AG04449 (cell line): ENCODE results near the gene GNAI2.

Experiments used
- CTCF ChIA-PET: fragments of 350-600 bp; formaldehyde crosslinking; extraction: SDS; loops from one replicate; lab custom pipeline; 2021; ENCODE audit warnings: antibody characterized with exemption; lab: Yijun Ruan, JAX
- POLR2A ChIA-PET: fragments of 400-600, 350-600 bp; formaldehyde crosslinking; extraction: SDS; loops from one replicate; lab custom pipeline; 2020; ENCODE audit warnings: antibody characterized with exemption, inconsistent platforms; lab: Yijun Ruan, JAX
- DNase-seq: peaks from one replicate; pipeline ENCODE4 v3.0.0-alpha.2; 2010; ENCODE audit warnings: low read depth, low spot score
- H3K4me3 ChIP-seq: 2 replicates; pipeline ENCODE4 v1.5.1; 2011; ENCODE audit warnings: low read depth, mild to moderate bottlenecking, control low read depth, low read length
- CTCF ChIP-seq: IDR thresholded peaks from one replicate; pipeline ENCODE4 v1.5.1; 2011; ENCODE audit warnings: mild to moderate bottlenecking, moderate library complexity, low read length, control low read depth, inconsistent platforms; ENCODE audit not compliant: insufficient read depth; ENCODE audit errors: missing control alignments

GNAI2 gene

GRCh38 chr3:50266836-50267235 is 30.8 kb downstream of the GNAI2 start:
- no peak for DNase-seq
- POLR2A ChIA-PET = interaction anchor here (1.9 to 2.0 kb wide), 2 partner anchors 20 to 31 kb away, joined by 10 read pairs; partner anchors contain the start of gene GNAI2
- peak overlapping the region; percentile 57 for H3K4me3 ChIP-seq
- no peak for TF ChIP-seq CTCF
- CTCF ChIA-PET = interaction anchor here (1.4 to 40.0 kb wide), 3 partner anchors 8 to 73 kb away, joined by 9 to 1609 read pairs (median 303); partner anchors contain the start of genes GNAI2 and GNAT1

GRCh38 chr3:50267280-50267913 is 31.4 kb downstream of the GNAI2 start:
- TF ChIP-seq CTCF = no peak
- ChIA-PET POLR2A (interaction anchor here (0.7 to 2.0 kb wide), 3 partner anchors 21 to 31 kb away, joined by 3 to 10 read pairs (median 10); partner anchors contain the start of genes GNAI2 and IFRD2), CTCF (interaction anchor here (22.2 to 40.0 kb wide), 2 partner anchors 29 to 74 kb away, joined by 303 to 1609 read pairs; partner anchors contain the start of genes GNAI2 and GNAT1)
- DNase-seq = no peak
- peak overlapping the region; percentile 57 for H3K4me3 ChIP-seq

GRCh38 chr3:50268276-50268675 is 32.3 kb downstream of the GNAI2 start:
- POLR2A ChIA-PET = interaction anchor here (0.7 to 1.9 kb wide), 2 partner anchors 24 to 32 kb away, joined by 3 to 10 read pairs; partner anchors contain the start of genes GNAI2 and IFRD2
- DNase-seq = no peak
- no peak overlapping the region for H3K4me3 ChIP-seq
- CTCF ChIA-PET = interaction anchor here (22.2 to 40.0 kb wide), 2 partner anchors 30 to 75 kb away, joined by 303 to 1609 read pairs; partner anchors contain the start of genes GNAI2 and GNAT1
- TF ChIP-seq CTCF = no peak

GRCh38 chr3:50268703-50269451 is 32.9 kb downstream of the GNAI2 start, which contains the start of gene SEMA3B:
SEMA3B (plus strand) TSS chr3:50269147; CDS start chr3:50269241, 94 bp downstream.
- TF ChIP-seq CTCF = no peak
- POLR2A ChIA-PET = interaction anchor here (0.6 to 0.7 kb wide), 2 partner anchors 9 to 22 kb away, joined by 3 to 4 read pairs; no protein-coding TSS in a partner anchor
- DNase-seq = no peak
- H3K4me3 ChIP-seq = peak within 1 kb of the TSS; percentile 57
- CTCF ChIA-PET = interaction anchor here (1.0 to 40.0 kb wide), 5 partner anchors 11 to 147 kb away, joined by 3 to 1609 read pairs (median 10); partner anchors contain the start of genes GNAI2, GNAT1 and LSMEM2

GRCh38 chr3:50269460-50269859 is 33.5 kb downstream of the GNAI2 start:
- DNase-seq = no peak
- CTCF ChIA-PET = interaction anchor here (1.0 to 40.0 kb wide), 5 partner anchors 10 to 147 kb away, joined by 3 to 1609 read pairs (median 10); partner anchors contain the start of genes GNAI2, GNAT1 and LSMEM2
- peak overlapping the region; percentile 38 for H3K4me3 ChIP-seq
- no peak for TF ChIP-seq CTCF
- POLR2A ChIA-PET = interaction anchor here (0.6 to 1.4 kb wide), 4 partner anchors 23 to 43 kb away, joined by 3 to 5 read pairs (median 4); partner anchors contain the start of genes GNAI2 and IFRD2
